ENCODE results near the gene PC. TPM values are rescaled to one million over a fixed set of nuclear protein-coding genes. Genes with fewer than 3 reads are reported as not detected.

PC gene
- total RNA-seq, 4 donors from 2014 or later, result 4.7 to 7.0 (median 5.6) TPM

- no peaks in the 10 kb centered on the region for H3K27me3 ChIP-seq
- TF ChIP-seq POLR2A (IDR thresholded peaks at IDR 0.05), result no peak
- TF ChIP-seq POLR2AphosphoS5 (IDR thresholded peaks at IDR 0.05), result no peak
- TF ChIP-seq CTCF (IDR thresholded peaks at IDR 0.05), result no peak
- TF ChIP-seq EP300 (IDR thresholded peaks at IDR 0.05), result no peak
- H3K27ac ChIP-seq, result no peak overlapping the region
- H3K9me3 ChIP-seq, result no peaks in the 10 kb centered on the region
- peaks cover 0 to 26% of the 10 kb centered on the region in 2 donors for H3K36me3 ChIP-seq
- no peak for ATAC-seq
- H3K4me3 ChIP-seq, result no peak overlapping the region
- WGBS, 2 donors (ENCODE audit: low coverage in 1 of 2), result 79 to 100% methylated on average over 1 to 2 of the region's 3 CpGs
- H3K4me1 ChIP-seq, result no peaks in the 10 kb centered on the region
Measured at GRCh38 chr11:66818231-66818955, 139.8 kb downstream of the PC start.

- no peaks in the 10 kb centered on the region for H3K9me3 ChIP-seq
- no peaks in the 10 kb centered on the region for H3K4me1 ChIP-seq
- ATAC-seq, result no peak
- TF ChIP-seq CTCF (IDR thresholded peaks at IDR 0.05) (no peak), EP300 (IDR thresholded peaks at IDR 0.05) (no peak), POLR2A (IDR thresholded peaks at IDR 0.05) (no peak), POLR2AphosphoS5 (IDR thresholded peaks at IDR 0.05) (no peak)
- no peaks in the 10 kb centered on the region for H3K27me3 ChIP-seq
- no peak overlapping the region for H3K27ac ChIP-seq
- WGBS, 2 donors (ENCODE audit: low coverage in 1 of 2), result 90 to 100% methylated on average over 1 of the region's 1 CpG
- H3K4me3 ChIP-seq, result no peak overlapping the region
- H3K36me3 ChIP-seq, result peaks cover 0 to 33% of the 10 kb centered on the region in 2 donors
Measured at GRCh38 chr11:66815646-66816045, 142.5 kb downstream of the PC start.

- Histone ChIP-seq H3K36me3 (peaks cover 0 to 35% of the 10 kb centered on the region in 2 donors), H3K4me3 (no peak overlapping the region), H3K27ac (no peak overlapping the region), H3K27me3 (no peaks in the 10 kb centered on the region), H3K4me1 (no peaks in the 10 kb centered on the region), H3K9me3 (no peaks in the 10 kb centered on the region)
- no peak for TF ChIP-seq POLR2AphosphoS5 (IDR thresholded peaks at IDR 0.05)
- no peak for ATAC-seq
- 91 to 93% methylated on average over 4 to 5 of the region's 5 CpGs for WGBS, 2 donors (ENCODE audit: low coverage in 1 of 2)
Measured at GRCh38 chr11:66814678-66815077, 143.5 kb downstream of the PC start.

- Histone ChIP-seq H3K4me1 (no peaks in the 10 kb centered on the region), H3K4me3 (no peak overlapping the region), H3K9me3 (no peaks in the 10 kb centered on the region), H3K27ac (no peak overlapping the region), H3K27me3 (no peaks in the 10 kb centered on the region), H3K36me3 (peaks cover 0 to 23% of the 10 kb centered on the region in 2 donors)
- no peak for TF ChIP-seq POLR2AphosphoS5 (IDR thresholded peaks at IDR 0.05)
- TF ChIP-seq CTCF (IDR thresholded peaks at IDR 0.05), result no peak
- no peak for TF ChIP-seq POLR2A (IDR thresholded peaks at IDR 0.05)
- TF ChIP-seq EP300 (IDR thresholded peaks at IDR 0.05), result no peak
- ATAC-seq, result no peak
- 100% methylated on average over 1 of the region's 1 CpG; no CpG with 5 or more reads in 1 of the 2 donors for WGBS, 2 donors (ENCODE audit: low coverage in 1 of 2)
Measured at GRCh38 chr11:66810576-66811185, 147.5 kb downstream of the PC start.

- no peak for ATAC-seq
- 86 to 100% methylated on average over 3 of the region's 3 CpGs for WGBS, 2 donors (ENCODE audit: low coverage in 1 of 2)
- Histone ChIP-seq H3K4me1 (no peaks in the 10 kb centered on the region), H3K4me3 (no peak overlapping the region), H3K27me3 (no peaks in the 10 kb centered on the region), H3K9me3 (no peaks in the 10 kb centered on the region), H3K27ac (no peak overlapping the region), H3K36me3 (peaks cover 0 to 33% of the 10 kb centered on the region in 2 donors)
- TF ChIP-seq POLR2AphosphoS5 (IDR thresholded peaks at IDR 0.05), result no peak
- TF ChIP-seq EP300 (IDR thresholded peaks at IDR 0.05), result no peak
- no peak for TF ChIP-seq POLR2A (IDR thresholded peaks at IDR 0.05)
- TF ChIP-seq CTCF (IDR thresholded peaks at IDR 0.05), result no peak
Measured at GRCh38 chr11:66809592-66809991, 148.6 kb downstream of the PC start.
